ENCODE data around the gene ZSWIM5.

ZSWIM5 gene

DNA sequence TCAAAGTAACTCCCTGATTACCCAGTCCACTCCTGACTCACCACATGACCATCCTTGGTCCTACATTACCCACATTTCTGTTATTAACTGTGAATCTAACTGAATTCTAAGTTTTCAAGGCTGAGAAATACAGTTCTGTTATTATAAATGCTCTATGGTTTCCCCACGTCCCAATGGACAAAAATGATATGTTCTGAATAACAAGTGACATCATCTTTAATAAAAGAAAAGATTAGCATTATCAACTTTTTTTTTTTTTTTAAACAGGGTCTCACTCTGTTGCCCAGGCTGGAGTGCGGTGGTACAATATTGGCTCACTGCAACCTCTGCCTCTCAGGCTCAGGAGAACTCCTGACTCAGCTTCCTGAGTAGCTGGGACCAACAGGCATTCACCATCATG lies 59.6 kb downstream of the ZSWIM5 start:
- H3K4me2 ChIP-seq (ENCODE audit: low read depth, low read length) = no peak overlapping the region
- H3K9ac ChIP-seq (ENCODE audit: low read length) = no peak overlapping the region
- no peaks in the 10 kb centered on the region for H3K9me3 ChIP-seq (replicated peaks; ENCODE audit: insufficient read depth, low read length)
- DNase-seq = no peak
- TF ChIP-seq, protein P1, sequence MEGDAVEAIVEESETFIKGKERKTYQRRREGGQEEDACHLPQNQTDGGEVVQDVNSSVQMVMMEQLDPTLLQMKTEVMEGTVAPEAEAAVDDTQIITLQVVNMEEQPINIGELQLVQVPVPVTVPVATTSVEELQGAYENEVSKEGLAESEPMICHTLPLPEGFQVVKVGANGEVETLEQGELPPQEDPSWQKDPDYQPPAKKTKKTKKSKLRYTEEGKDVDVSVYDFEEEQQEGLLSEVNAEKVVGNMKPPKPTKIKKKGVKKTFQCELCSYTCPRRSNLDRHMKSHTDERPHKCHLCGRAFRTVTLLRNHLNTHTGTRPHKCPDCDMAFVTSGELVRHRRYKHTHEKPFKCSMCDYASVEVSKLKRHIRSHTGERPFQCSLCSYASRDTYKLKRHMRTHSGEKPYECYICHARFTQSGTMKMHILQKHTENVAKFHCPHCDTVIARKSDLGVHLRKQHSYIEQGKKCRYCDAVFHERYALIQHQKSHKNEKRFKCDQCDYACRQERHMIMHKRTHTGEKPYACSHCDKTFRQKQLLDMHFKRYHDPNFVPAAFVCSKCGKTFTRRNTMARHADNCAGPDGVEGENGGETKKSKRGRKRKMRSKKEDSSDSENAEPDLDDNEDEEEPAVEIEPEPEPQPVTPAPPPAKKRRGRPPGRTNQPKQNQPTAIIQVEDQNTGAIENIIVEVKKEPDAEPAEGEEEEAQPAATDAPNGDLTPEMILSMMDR (IDR thresholded peaks at IDR 0.05; ENCODE audit: low read length) = no peak
- no peak for TF ChIP-seq EZH2phosphoT487 (IDR thresholded peaks at IDR 0.05; ENCODE audit: low read length)
- TF ChIP-seq EZH2 (optimal IDR thresholded peaks at IDR 0.05; ENCODE audit: low read depth, low read length) = no peak
- no peaks in the 10 kb centered on the region for H3K4me1 ChIP-seq (ENCODE audit: low read length)
- H3K27ac ChIP-seq (ENCODE audit: low read length) = no peak overlapping the region
- H4K20me1 ChIP-seq (ENCODE audit: insufficient read depth, low read length) = no peaks in the 10 kb centered on the region
- H2AFZ ChIP-seq (ENCODE audit: low read length) = no peak overlapping the region
- no peaks in the 10 kb centered on the region for H3K36me3 ChIP-seq (replicated peaks; ENCODE audit: insufficient read depth, low read length)
- no peak overlapping the region for H3K4me3 ChIP-seq (ENCODE audit: low read length)
- no peaks in the 10 kb centered on the region for H3F3A ChIP-seq (ENCODE audit: insufficient read depth, low read length)
- no peaks in the 10 kb centered on the region for H3K27me3 ChIP-seq (replicated peaks; ENCODE audit: insufficient read depth, low read length)
- H3K9me2 ChIP-seq (replicated peaks; ENCODE audit: insufficient read depth, low read length) = no peaks in the 10 kb centered on the region
- H3K79me2 ChIP-seq (ENCODE audit: low read length) = no peaks in the 10 kb centered on the region

DNA sequence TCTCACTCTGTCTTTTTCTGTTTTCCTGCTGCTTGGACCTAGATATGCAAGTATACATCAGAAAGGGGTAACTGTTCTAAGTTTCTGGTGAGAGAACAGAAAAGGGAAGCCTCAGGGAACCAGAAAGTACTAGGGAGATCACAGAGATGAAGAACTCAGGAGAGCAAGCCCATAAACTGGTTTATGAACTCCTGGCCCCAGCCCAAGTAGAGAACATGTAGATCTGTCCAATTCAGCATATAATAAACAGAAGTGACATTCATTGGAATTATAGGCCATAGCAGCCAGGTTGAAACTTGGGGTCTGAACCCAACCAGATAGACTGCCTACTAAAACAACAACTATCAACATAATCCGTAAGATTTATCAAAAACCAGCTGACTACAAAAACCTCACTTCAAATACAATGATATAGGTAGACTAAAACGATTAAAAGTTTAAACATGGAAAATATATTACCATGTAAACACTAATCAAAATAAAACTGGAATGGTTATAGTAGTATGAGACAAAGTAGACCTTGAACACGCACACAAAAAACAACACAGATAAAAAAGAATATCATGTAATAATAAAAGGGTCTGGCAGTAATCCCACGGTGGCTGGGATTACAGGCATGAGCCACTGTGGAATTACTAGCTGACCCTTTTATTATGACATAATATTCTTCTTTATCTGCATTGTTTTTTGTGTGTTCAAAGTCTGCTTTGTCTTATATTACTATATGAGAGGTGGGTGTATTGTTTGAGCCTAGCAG lies 65.0 kb downstream of the ZSWIM5 start:
- no peak for DNase-seq
- H3K9me2 ChIP-seq (replicated peaks; ENCODE audit: insufficient read depth, low read length) = no peaks in the 10 kb centered on the region
- H3K4me1 ChIP-seq (ENCODE audit: low read length) = no peaks in the 10 kb centered on the region
- no peaks in the 10 kb centered on the region for H4K20me1 ChIP-seq (ENCODE audit: insufficient read depth, low read length)
- H3K9ac ChIP-seq (ENCODE audit: low read length) = no peak overlapping the region
- no peak overlapping the region for H3K4me2 ChIP-seq (ENCODE audit: low read depth, low read length)
- H3K4me3 ChIP-seq (ENCODE audit: low read length) = no peak overlapping the region
- H3K27me3 ChIP-seq (replicated peaks; ENCODE audit: insufficient read depth, low read length) = no peaks in the 10 kb centered on the region
- H3K9me3 ChIP-seq (replicated peaks; ENCODE audit: insufficient read depth, low read length) = no peaks in the 10 kb centered on the region
- H2AFZ ChIP-seq (ENCODE audit: low read length) = no peak overlapping the region
- H3K79me2 ChIP-seq (ENCODE audit: low read length) = no peaks in the 10 kb centered on the region
- H3F3A ChIP-seq (ENCODE audit: insufficient read depth, low read length) = no peaks in the 10 kb centered on the region
- H3K36me3 ChIP-seq (replicated peaks; ENCODE audit: insufficient read depth, low read length) = no peaks in the 10 kb centered on the region
- TF ChIP-seq EZH2phosphoT487 (IDR thresholded peaks at IDR 0.05; ENCODE audit: low read length) = no peak
- no peak for TF ChIP-seq EZH2 (optimal IDR thresholded peaks at IDR 0.05; ENCODE audit: low read depth, low read length)
- TF ChIP-seq, protein P1 (IDR thresholded peaks at IDR 0.05; ENCODE audit: low read length) = no peak
- H3K27ac ChIP-seq (ENCODE audit: low read length) = no peak overlapping the region

DNA sequence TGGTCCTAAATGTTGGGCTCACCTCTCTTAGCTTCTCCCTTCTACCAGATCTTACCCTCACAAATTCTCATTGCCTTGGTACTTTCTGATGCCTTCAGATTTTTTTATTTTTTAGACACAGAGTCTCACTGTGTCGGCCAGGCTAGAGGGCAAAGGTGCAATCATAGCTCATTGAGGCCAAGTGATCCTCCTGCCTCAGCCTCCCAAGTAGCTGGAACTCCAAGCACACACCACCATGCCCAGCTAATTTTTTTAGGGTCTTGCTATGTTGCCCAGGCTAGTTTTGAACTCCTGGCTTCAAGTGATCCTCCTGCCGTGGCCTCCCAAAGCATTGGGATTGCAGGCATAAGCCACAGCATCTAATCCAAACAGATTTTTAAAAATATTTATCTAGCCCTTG lies 69.4 kb downstream of the ZSWIM5 start:
- TF ChIP-seq EZH2 (optimal IDR thresholded peaks at IDR 0.05; ENCODE audit: low read depth, low read length) (no peak), EZH2phosphoT487 (IDR thresholded peaks at IDR 0.05; ENCODE audit: low read length) (no peak)
- TF ChIP-seq, protein P1 (IDR thresholded peaks at IDR 0.05; ENCODE audit: low read length) = no peak
- no peaks in the 10 kb centered on the region for H3F3A ChIP-seq (ENCODE audit: insufficient read depth, low read length)
- no peaks in the 10 kb centered on the region for H3K36me3 ChIP-seq (replicated peaks; ENCODE audit: insufficient read depth, low read length)
- no peaks in the 10 kb centered on the region for H3K4me1 ChIP-seq (ENCODE audit: low read length)
- no peak for DNase-seq
- H3K27ac ChIP-seq (ENCODE audit: low read length) = no peak overlapping the region
- H2AFZ ChIP-seq (ENCODE audit: low read length) = no peak overlapping the region
- H3K9me3 ChIP-seq (replicated peaks; ENCODE audit: insufficient read depth, low read length) = no peaks in the 10 kb centered on the region
- H3K9me2 ChIP-seq (replicated peaks; ENCODE audit: insufficient read depth, low read length) = no peaks in the 10 kb centered on the region
- no peaks in the 10 kb centered on the region for H3K79me2 ChIP-seq (ENCODE audit: low read length)
- H3K4me2 ChIP-seq (ENCODE audit: low read depth, low read length) = no peak overlapping the region
- no peaks in the 10 kb centered on the region for H3K27me3 ChIP-seq (replicated peaks; ENCODE audit: insufficient read depth, low read length)
- H3K4me3 ChIP-seq (ENCODE audit: low read length) = no peak overlapping the region
- H3K9ac ChIP-seq (ENCODE audit: low read length) = no peak overlapping the region
- no peaks in the 10 kb centered on the region for H4K20me1 ChIP-seq (ENCODE audit: insufficient read depth, low read length)
